ENCODE results near the gene ADAMTS16. TPM values are rescaled to one million over a fixed set of nuclear protein-coding genes. Genes with fewer than 3 reads are reported as not detected.

ADAMTS16 gene
- total and polyA plus RNA-seq, 2 donors (not counting 3 experiments of a cell fraction or from before 2014, with no cell fraction given), result not detected

DNA sequence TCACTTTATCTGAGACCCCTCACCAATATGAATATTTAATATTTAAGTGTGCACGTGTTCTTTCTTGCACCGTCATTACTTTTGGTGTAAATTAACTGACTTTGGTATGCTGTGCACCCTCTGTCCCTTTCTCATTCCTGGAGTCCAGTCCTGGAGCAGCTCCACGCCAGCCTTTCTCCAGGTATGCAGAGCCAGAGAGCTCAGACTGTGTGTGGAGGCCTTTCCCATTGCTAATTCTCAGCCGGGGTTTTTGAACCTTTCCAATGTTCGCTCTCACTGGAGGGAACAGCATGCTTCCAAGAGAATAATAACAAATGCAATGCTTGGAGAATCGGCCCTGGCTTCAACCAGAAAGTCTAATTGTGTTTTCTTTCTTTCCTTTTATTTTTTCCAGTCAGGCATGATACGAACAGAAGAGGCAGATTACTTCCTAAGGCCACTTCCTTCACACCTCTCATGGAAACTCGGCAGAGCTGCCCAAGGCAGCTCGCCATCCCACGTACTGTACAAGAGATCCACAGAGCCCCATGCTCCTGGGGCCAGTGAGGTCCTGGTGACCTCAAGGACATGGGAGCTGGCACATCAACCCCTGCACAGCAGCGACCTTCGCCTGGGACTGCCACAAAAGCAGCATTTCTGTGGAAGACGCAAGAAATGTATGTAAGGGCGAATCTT is 41.7 kb downstream of the ADAMTS16 start:
- Histone ChIP-seq H3K4me3 (replicated peaks in 1 of 3; ENCODE audit: insufficient read depth in 1 of 3, low read depth in 1 of 3, low read length in 3 of 3) (no peak overlapping the region), H3K79me2 (ENCODE audit: control insufficient read depth, insufficient read depth, low read length) (no peaks in the 10 kb centered on the region), H3K4me2 (ENCODE audit: insufficient read depth, low read length) (no peak overlapping the region), H3K27me3 (ENCODE audit: control insufficient read depth in 2 of 2, insufficient read depth in 2 of 2, low read length in 2 of 2) (no peaks in the 10 kb centered on the region), H2AFZ (ENCODE audit: low read depth, low read length) (no peak overlapping the region), H3K9me3 (replicated peaks; ENCODE audit: control insufficient read depth, insufficient read depth, low read length) (peaks cover 7% of the 10 kb centered on the region), H3K9ac (replicated peaks; ENCODE audit: extremely low read depth, insufficient read depth, low read length) (no peak overlapping the region), H3K9me1 (replicated peaks; ENCODE audit: control insufficient read depth, extremely low read depth, insufficient read depth, low read length) (no peaks in the 10 kb centered on the region), H4K20me1 (replicated peaks; ENCODE audit: control insufficient read depth, extremely low read depth, insufficient read depth, low read length) (no peaks in the 10 kb centered on the region), H3K4me1 (ENCODE audit: control insufficient read depth, extremely low read depth, insufficient read depth, low read length) (no peaks in the 10 kb centered on the region), H3K27ac (ENCODE audit: insufficient read depth, low read depth, low read length) (no peak overlapping the region), H3K36me3 (ENCODE audit: control insufficient read depth in 2 of 2, extremely low read depth in 1 of 2, insufficient read depth in 2 of 2, low read length in 2 of 2) (no peaks in the 10 kb centered on the region)
- DNase-seq (ENCODE audit: low read depth, low spot score) (no peak), FAIRE-seq (no peak)
- CTCF ChIA-PET, result no interaction called here
- BruUV-seq (replicated peaks), result no TSS peak
- TF ChIP-seq FOS (IDR thresholded peaks at IDR 0.05; ENCODE audit: borderline replicate concordance, insufficient read depth, low read length), result no peak
- TF ChIP-seq MAX (IDR thresholded peaks at IDR 0.05; ENCODE audit: insufficient read depth, insufficient read length), result no peak
- no peak for TF ChIP-seq POLR2A (IDR thresholded peaks at IDR 0.05; ENCODE audit: low read depth, low read length)
- no peak for TF ChIP-seq CTCF (IDR thresholded peaks at IDR 0.05; ENCODE audit: extremely low read depth in 1 of 2, insufficient read depth in 1 of 2, low read depth in 1 of 2, low read length in 2 of 2)
- no peak for TF ChIP-seq JUN (IDR thresholded peaks at IDR 0.05; ENCODE audit: borderline replicate concordance, insufficient read depth, insufficient read length, low read depth)
- TF ChIP-seq MYC (IDR thresholded peaks at IDR 0.05; ENCODE audit: low read depth, low read length), result no peak
- TF ChIP-seq GATA2 (IDR thresholded peaks at IDR 0.05; ENCODE audit: insufficient read depth, insufficient read length, low read depth, low read length), result no peak
- TF ChIP-seq POLR2AphosphoS5 (IDR thresholded peaks at IDR 0.05; ENCODE audit: insufficient read depth, low read depth, low read length), result no peak
- TF ChIP-seq EZH2 (IDR thresholded peaks at IDR 0.05; ENCODE audit: borderline replicate concordance, low read depth, low read length, severe bottlenecking), result no peak
- POLR2A ChIA-PET, result no interaction called here
- dilution Hi-C loops (cut with MboI; ENCODE audit: extremely low pct_ligation_motif_present, low sequenced_read_pairs) (no loop called here), intact Hi-C loops (cut with micrococcal nuclease) (no loop called here)

Data from endothelial cell of umbilical vein (primary cell).